Left ventricle myocardium inferior (tissue), 1 donor: Measurements from ENCODE around the gene GIMAP4. TPM values are rescaled to one million over a fixed set of nuclear protein-coding genes. Genes with fewer than 3 reads are reported as not detected.

Experiments
- DNase-seq: peaks from one replicate; pipeline ENCODE4 v3.0.0-alpha.2; 2020
- H3K27ac ChIP-seq: fragments of 200-600 bp; replicated peaks from 2 replicates; pipeline ENCODE4 v1.8.0; 2021
- H3K27me3 ChIP-seq: fragments of 200-600 bp; 2 replicates; pipeline ENCODE4 v1.8.0; 2021; ENCODE audit warnings: low read depth
- H3K36me3 ChIP-seq: fragments of 200-600 bp; 2 replicates; pipeline ENCODE4 v1.8.0; 2021
- H3K4me1 ChIP-seq: fragments of 200-600 bp; 2 replicates; pipeline ENCODE4 v1.8.0; 2021
- H3K4me3 ChIP-seq: fragments of 200-600 bp; 2 replicates; pipeline ENCODE4 v1.8.0; 2021; ENCODE audit warnings: mild to moderate bottlenecking, moderate library complexity
- H3K9me3 ChIP-seq: fragments of 200-600 bp; replicated peaks from 2 replicates; pipeline ENCODE4 v1.8.0; 2021
- intact Hi-C: fragments of 100-400 bp; cut with micrococcal nuclease; formaldehyde crosslinking; loops from one replicate; pipeline ENCODE4 v1.11.0; 2022
- total RNA-seq: library from RNA; stranded (reverse); fragmentation: NEBNext Ultra II Directional; extraction: Animal tissue kit (Norgen Biotek cat#: 25700); gene quantifications from one replicate; pipeline ENCODE4 v1.2.1, GENCODE V29; 2021
- TF ChIP-seq, protein P1 (sequence below): fragments of 200-600 bp; IDR thresholded peaks from 2 replicates; pipeline ENCODE4 v1.8.0; 2021; ENCODE audit warnings: antibody characterized with exemption, mild to moderate bottlenecking, borderline replicate concordance
- donor health status: DM: no; HTN: yes; CAD: no; lungs with severe emphysema.

The GIMAP4 gene
- total RNA-seq, 1 donor from 2014 or later: 31.2 TPM

DNA sequence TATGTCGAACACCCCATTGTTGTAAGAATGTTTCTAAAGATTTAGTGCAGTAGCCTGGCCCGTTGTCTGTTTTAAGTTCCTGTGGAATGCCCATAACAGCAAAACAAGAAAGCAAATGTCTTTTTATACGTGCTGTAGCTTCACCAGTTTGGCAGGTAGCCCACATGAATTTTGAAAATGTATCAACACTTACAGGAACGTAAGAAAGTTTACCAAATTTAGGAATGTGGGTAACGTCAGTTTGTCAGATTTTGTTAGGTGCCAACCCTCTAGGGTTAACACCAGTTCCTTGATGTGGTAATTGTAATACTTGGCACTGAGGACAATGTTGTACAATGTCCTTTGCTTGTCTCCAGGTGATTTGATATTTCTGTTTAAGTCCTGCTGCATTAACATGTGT lies 3.2 kb upstream of the GIMAP4 start:
- Histone ChIP-seq H3K36me3 (no peaks in the 10 kb centered on the region), H3K27me3 (no peaks in the 10 kb centered on the region), H3K4me3 (no peak overlapping the region), H3K27ac (no peak overlapping the region), H3K4me1 (peaks cover 15% of the 10 kb centered on the region), H3K9me3 (peaks cover 18% of the 10 kb centered on the region)
- no peak for DNase-seq
- intact Hi-C loops: no loop called here
- TF ChIP-seq, protein P1, sequence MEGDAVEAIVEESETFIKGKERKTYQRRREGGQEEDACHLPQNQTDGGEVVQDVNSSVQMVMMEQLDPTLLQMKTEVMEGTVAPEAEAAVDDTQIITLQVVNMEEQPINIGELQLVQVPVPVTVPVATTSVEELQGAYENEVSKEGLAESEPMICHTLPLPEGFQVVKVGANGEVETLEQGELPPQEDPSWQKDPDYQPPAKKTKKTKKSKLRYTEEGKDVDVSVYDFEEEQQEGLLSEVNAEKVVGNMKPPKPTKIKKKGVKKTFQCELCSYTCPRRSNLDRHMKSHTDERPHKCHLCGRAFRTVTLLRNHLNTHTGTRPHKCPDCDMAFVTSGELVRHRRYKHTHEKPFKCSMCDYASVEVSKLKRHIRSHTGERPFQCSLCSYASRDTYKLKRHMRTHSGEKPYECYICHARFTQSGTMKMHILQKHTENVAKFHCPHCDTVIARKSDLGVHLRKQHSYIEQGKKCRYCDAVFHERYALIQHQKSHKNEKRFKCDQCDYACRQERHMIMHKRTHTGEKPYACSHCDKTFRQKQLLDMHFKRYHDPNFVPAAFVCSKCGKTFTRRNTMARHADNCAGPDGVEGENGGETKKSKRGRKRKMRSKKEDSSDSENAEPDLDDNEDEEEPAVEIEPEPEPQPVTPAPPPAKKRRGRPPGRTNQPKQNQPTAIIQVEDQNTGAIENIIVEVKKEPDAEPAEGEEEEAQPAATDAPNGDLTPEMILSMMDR: no peak

- peaks cover 2% of the 10 kb centered on the region for H3K36me3 ChIP-seq
- H3K27me3 ChIP-seq: no peaks in the 10 kb centered on the region
- DNase-seq: no peak
- intact Hi-C loops: no loop called here
- H3K9me3 ChIP-seq: peaks cover 13% of the 10 kb centered on the region
- peaks cover 18% of the 10 kb centered on the region for H3K4me1 ChIP-seq
- TF ChIP-seq, protein P1: no peak
- H3K27ac ChIP-seq: no peak overlapping the region
- no peak overlapping the region for H3K4me3 ChIP-seq
Observed at GRCh38 chr7:150564566-150564965, 2.6 kb upstream of the GIMAP4 start.

DNA sequence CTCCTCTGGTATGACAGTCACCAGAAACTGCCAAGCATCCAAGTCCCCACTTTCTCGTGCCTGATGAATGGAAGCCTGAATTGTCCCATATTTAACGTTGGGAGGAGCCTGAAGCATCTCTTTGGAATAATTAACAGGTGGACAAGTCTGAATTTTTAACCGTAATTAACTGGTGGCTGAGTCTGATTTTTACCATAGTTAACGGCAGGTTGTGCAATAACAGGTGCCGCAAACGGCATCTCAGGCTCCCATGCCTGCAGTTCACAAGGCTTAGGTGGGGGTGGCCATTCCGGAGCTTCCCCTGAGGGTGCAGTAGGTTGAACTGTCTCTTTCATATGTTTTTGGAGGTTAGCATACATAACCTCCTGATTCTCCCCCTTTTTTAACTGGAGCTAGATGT lies 2.0 kb upstream of the GIMAP4 start:
- peaks cover 7% of the 10 kb centered on the region for H3K36me3 ChIP-seq
- peaks cover 6% of the 10 kb centered on the region for H3K9me3 ChIP-seq
- H3K4me1 ChIP-seq: peaks cover 25% of the 10 kb centered on the region
- intact Hi-C loops: loop anchor here (5.0 kb wide), 1 partner anchor 113 kb away; the partner anchor contains the start of gene GIMAP8
- no peak for DNase-seq
- no peak overlapping the region for H3K27ac ChIP-seq
- no peaks in the 10 kb centered on the region for H3K27me3 ChIP-seq
- TF ChIP-seq, protein P1: no peak
- no peak overlapping the region for H3K4me3 ChIP-seq

GRCh38 chr7:150566123-150566522 lies 1.1 kb upstream of the GIMAP4 start:
- no peak overlapping the region for H3K27ac ChIP-seq
- H3K4me3 ChIP-seq: no peak overlapping the region
- H3K36me3 ChIP-seq: peaks cover 16% of the 10 kb centered on the region
- intact Hi-C loops: loop anchor here (5.0 kb wide), 1 partner anchor 114 kb away; the partner anchor contains the start of gene GIMAP8
- no peaks in the 10 kb centered on the region for H3K27me3 ChIP-seq
- TF ChIP-seq, protein P1: no peak
- peaks cover 34% of the 10 kb centered on the region for H3K4me1 ChIP-seq
- DNase-seq: no peak
- H3K9me3 ChIP-seq: no peaks in the 10 kb centered on the region

DNA sequence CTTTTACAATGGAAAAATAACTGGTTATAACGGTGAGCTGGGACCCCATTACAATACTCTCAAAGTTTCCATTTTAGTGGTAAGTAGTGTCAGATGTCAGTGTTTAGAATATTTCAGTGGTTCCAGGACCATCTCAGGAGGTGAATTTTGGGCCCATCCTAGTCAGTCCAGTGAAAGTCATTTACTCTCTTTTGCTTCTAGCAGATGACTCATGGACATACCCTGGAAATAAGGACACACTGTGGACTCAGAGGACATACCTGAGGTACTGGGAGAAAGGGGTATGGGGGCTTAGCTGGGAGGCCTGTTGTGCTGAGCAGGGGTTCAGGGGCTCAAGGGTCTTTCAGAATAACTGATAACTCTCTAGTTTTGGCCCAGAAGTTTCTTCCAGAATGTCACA lies 618 bp upstream of the GIMAP4 start:
- Histone ChIP-seq H3K4me1 (peaks cover 35% of the 10 kb centered on the region), H3K27ac (peak overlapping the region; percentile 89), H3K27me3 (no peaks in the 10 kb centered on the region), H3K4me3 (peak overlapping the region; percentile 70), H3K9me3 (no peaks in the 10 kb centered on the region), H3K36me3 (peaks cover 21% of the 10 kb centered on the region)
- TF ChIP-seq, protein P1: no peak
- intact Hi-C loops: loop anchor here (5.0 kb wide), 1 partner anchor 114 kb away; the partner anchor contains the start of gene GIMAP8
- no peak for DNase-seq

DNA sequence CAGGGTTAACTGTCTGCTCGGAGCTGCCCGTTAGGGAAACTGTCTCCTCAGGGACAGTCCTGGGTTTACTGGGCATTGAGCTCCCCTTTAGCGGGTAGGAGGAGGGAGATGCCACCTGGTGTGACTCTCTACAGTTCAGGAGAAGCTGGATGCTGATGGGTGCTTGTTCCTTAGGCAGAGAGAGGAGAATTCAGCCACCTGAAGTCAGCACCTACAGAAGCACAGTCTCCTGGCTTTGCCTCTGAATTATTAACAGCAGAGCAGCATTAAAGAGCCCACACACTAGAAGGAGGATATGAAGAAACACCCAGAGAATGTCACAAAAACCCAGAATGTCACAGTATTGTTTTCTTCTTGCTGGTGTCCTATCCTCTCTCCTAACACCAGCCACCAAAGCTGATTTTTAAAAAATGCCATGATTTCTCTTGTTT lies 696 bp downstream of the GIMAP4 start:
- TF ChIP-seq, protein P1: no peak
- H3K4me3 ChIP-seq: peak overlapping the region; percentile 70
- H3K36me3 ChIP-seq: peaks cover 34% of the 10 kb centered on the region
- peak overlapping the region; percentile 89 for H3K27ac ChIP-seq
- peaks cover 13% of the 10 kb centered on the region for H3K9me3 ChIP-seq
- DNase-seq: no peak
- intact Hi-C loops: loop anchor here (5.0 kb wide), 1 partner anchor 116 kb away; the partner anchor contains the start of gene GIMAP8
- H3K27me3 ChIP-seq: no peaks in the 10 kb centered on the region
- peaks cover 35% of the 10 kb centered on the region for H3K4me1 ChIP-seq
